ENCODE results near the gene NOX4. TPM values are rescaled to one million over a fixed set of nuclear protein-coding genes. Genes with fewer than 3 reads are reported as not detected.

NOX4 gene
- total RNA-seq, 1 donor from 2014 or later, result 11.5 TPM

DNA sequence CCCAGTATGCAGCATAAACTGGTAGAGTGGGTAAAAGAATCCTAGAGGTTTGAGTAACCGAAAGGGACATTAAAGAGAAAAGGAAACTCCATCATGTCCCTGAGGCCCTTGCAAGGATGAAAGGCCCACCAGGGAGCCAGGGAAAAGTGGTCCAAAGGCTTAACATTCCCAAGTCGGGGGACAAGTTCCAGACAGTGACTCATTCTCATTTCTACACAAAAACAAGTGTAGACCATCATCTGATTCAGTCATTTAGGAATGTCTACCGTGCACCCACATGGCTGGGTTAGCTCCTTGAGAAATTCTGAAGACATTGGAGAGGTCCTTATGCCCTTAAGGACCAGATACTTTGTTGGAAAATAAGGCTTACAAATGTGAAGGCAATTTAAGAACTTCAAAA is 4.8 kb upstream of the NOX4 start:
- peaks cover 4% of the 10 kb centered on the region for H3K4me1 Mint-ChIP-seq (ENCODE audit: unreplicated experiment)
- no peak overlapping the region for H3K4me3 Mint-ChIP-seq (ENCODE audit: unreplicated experiment)
- peaks cover 4% of the 10 kb centered on the region for H3K27me3 Mint-ChIP-seq (ENCODE audit: unreplicated experiment)
- no peak for TF ChIP-seq CTCF (IDR thresholded peaks at IDR 0.05; ENCODE audit: unreplicated experiment)
- H3K36me3 Mint-ChIP-seq (ENCODE audit: low read depth, unreplicated experiment), result no peaks in the 10 kb centered on the region
- H3K9me3 Mint-ChIP-seq (ENCODE audit: unreplicated experiment), result no peaks in the 10 kb centered on the region
- no peak overlapping the region for H3K27ac Mint-ChIP-seq (ENCODE audit: unreplicated experiment)
- no peak for DNase-seq (ENCODE audit: low spot score)

GRCh38 chr11:89493431-89493830 is 2.3 kb upstream of the NOX4 start:
- H3K4me3 Mint-ChIP-seq (ENCODE audit: unreplicated experiment), result no peak overlapping the region
- no peak for DNase-seq (ENCODE audit: low spot score)
- no peak for TF ChIP-seq CTCF (IDR thresholded peaks at IDR 0.05; ENCODE audit: unreplicated experiment)
- H3K36me3 Mint-ChIP-seq (ENCODE audit: low read depth, unreplicated experiment), result no peaks in the 10 kb centered on the region
- H3K4me1 Mint-ChIP-seq (ENCODE audit: unreplicated experiment), result peaks cover 7% of the 10 kb centered on the region
- H3K27ac Mint-ChIP-seq (ENCODE audit: unreplicated experiment), result no peak overlapping the region
- H3K9me3 Mint-ChIP-seq (ENCODE audit: unreplicated experiment), result no peaks in the 10 kb centered on the region
- H3K27me3 Mint-ChIP-seq (ENCODE audit: unreplicated experiment), result peaks cover 3% of the 10 kb centered on the region

DNA sequence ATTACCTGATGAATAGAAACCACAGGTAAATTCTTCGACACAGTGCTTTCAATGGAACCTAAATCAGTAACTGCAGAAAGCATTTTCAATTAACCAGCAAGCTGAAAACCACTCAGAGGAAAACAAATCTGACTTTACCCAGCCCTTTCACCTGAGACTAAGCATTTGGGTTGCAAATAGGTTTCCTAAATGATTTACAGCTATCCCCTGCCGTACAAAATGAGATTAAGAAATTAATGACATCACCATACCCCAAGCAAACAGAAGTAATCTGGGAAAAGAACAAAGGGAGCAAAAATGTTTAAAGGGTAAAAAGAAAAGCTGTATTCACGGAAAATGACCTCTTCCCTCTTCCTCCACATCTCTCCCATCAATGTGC is 584 bp downstream of the NOX4 start:
- peak overlapping the region; percentile 65 for H3K27ac Mint-ChIP-seq (ENCODE audit: unreplicated experiment)
- peaks cover 7% of the 10 kb centered on the region for H3K4me1 Mint-ChIP-seq (ENCODE audit: unreplicated experiment)
- peaks cover 2% of the 10 kb centered on the region for H3K27me3 Mint-ChIP-seq (ENCODE audit: unreplicated experiment)
- TF ChIP-seq CTCF (IDR thresholded peaks at IDR 0.05; ENCODE audit: unreplicated experiment), result no peak
- peak overlapping the region; percentile 93 for H3K4me3 Mint-ChIP-seq (ENCODE audit: unreplicated experiment)
- H3K9me3 Mint-ChIP-seq (ENCODE audit: unreplicated experiment), result no peaks in the 10 kb centered on the region
- H3K36me3 Mint-ChIP-seq (ENCODE audit: low read depth, unreplicated experiment), result no peaks in the 10 kb centered on the region
- DNase-seq (ENCODE audit: low spot score), result no peak

DNA sequence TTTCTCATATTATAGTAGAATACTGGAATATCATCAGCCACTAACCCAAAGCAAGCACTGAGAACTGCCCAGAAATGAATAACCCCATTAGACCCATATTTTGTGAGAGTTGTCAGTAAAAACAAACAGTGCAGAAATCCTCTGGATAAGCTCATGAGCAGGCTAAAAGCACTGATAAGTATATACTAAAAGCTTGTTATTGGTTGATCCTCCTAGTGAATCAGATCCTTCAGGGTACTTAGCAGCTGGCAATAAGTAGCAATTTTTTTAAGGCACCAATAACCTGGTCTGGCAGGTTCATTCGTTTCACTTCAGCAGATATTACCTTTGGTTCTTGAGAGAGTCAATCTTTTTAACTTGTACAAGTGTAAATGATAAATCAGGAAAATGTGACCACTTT is 1.2 kb downstream of the NOX4 start:
- no peak for TF ChIP-seq CTCF (IDR thresholded peaks at IDR 0.05; ENCODE audit: unreplicated experiment)
- no peak overlapping the region for H3K27ac Mint-ChIP-seq (ENCODE audit: unreplicated experiment)
- H3K9me3 Mint-ChIP-seq (ENCODE audit: unreplicated experiment), result no peaks in the 10 kb centered on the region
- no peak for DNase-seq (ENCODE audit: low spot score)
- H3K4me1 Mint-ChIP-seq (ENCODE audit: unreplicated experiment), result peaks cover 7% of the 10 kb centered on the region
- peaks cover 2% of the 10 kb centered on the region for H3K27me3 Mint-ChIP-seq (ENCODE audit: unreplicated experiment)
- H3K4me3 Mint-ChIP-seq (ENCODE audit: unreplicated experiment), result no peak overlapping the region
- H3K36me3 Mint-ChIP-seq (ENCODE audit: low read depth, unreplicated experiment), result no peaks in the 10 kb centered on the region

GRCh38 chr11:89487016-89487415 is 4.2 kb downstream of the NOX4 start:
- H3K27me3 Mint-ChIP-seq (ENCODE audit: unreplicated experiment), result no peaks in the 10 kb centered on the region
- no peaks in the 10 kb centered on the region for H3K9me3 Mint-ChIP-seq (ENCODE audit: unreplicated experiment)
- H3K27ac Mint-ChIP-seq (ENCODE audit: unreplicated experiment), result no peak overlapping the region
- no peak for TF ChIP-seq CTCF (IDR thresholded peaks at IDR 0.05; ENCODE audit: unreplicated experiment)
- no peaks in the 10 kb centered on the region for H3K36me3 Mint-ChIP-seq (ENCODE audit: low read depth, unreplicated experiment)
- H3K4me1 Mint-ChIP-seq (ENCODE audit: unreplicated experiment), result peaks cover 17% of the 10 kb centered on the region
- no peak overlapping the region for H3K4me3 Mint-ChIP-seq (ENCODE audit: unreplicated experiment)
- no peak for DNase-seq (ENCODE audit: low spot score)

All from endothelial cell (in vitro differentiated cells).